Ovary (tissue), 3 donors: ENCODE results near the gene SARM1.

ENCODE experiments used
- CTCF ChIP-seq, 3 donors: fragments of 450-650 bp in 2 of 3; fragments of 200-600 bp in 1 of 3; IDR thresholded peaks; one replicate each; pipeline versions ENCODE4 v1.5.1 to v1.8.0; 2016 to 2022; ENCODE audit warnings: antibody characterized with exemption in 3 of 3, mild to moderate bottlenecking in 1 of 3
- EP300 ChIP-seq: sonication (generic); formaldehyde crosslinking; IDR thresholded peaks from one replicate; pipeline ENCODE4 v1.6.1; 2017; ENCODE audit warnings: antibody characterized with exemption
- POLR2A ChIP-seq: fragments of 450-650 bp; IDR thresholded peaks from one replicate; pipeline ENCODE4 v1.6.1; 2017; ENCODE audit warnings: antibody characterized with exemption, mild to moderate bottlenecking, moderate library complexity
- donor health status: DM: no; HTN: no; CAD: no.

- no peak for TF ChIP-seq CTCF (IDR thresholded peaks at IDR 0.05)
- no peak for TF ChIP-seq POLR2A
- TF ChIP-seq EP300: no peak
Observed at GRCh38 chr17:28344435-28344901, 27.0 kb upstream of the SARM1 start.
